Retina (tissue), 1 donor: ENCODE results near the gene TMEM213.
A peak's percentile ranks its signal among the peaks of the same experiment; 100 is the strongest.

Experiments
- DNase-seq: peaks from one replicate; pipeline ENCODE4 v3.0.0-alpha.2; 2016

Gene TMEM213

GRCh38 chr7:138878051-138878450, 80.3 kb downstream of the TMEM213 start:
- DNase-seq, result no peak

- DNase-seq, result no peak
These were observed 81.1 kb downstream of the TMEM213 start for GRCh38 chr7:138878856-138879255.

- DNase-seq, result no peak
These were observed 81.6 kb downstream of the TMEM213 start for GRCh38 chr7:138879356-138879755.

GRCh38 chr7:138880881-138881578, 83.2 kb downstream of the TMEM213 start:
- no peak for DNase-seq

GRCh38 chr7:138881579-138882188, 83.9 kb downstream of the TMEM213 start:
- no peak for DNase-seq

- no peak for DNase-seq
These were observed 84.5 kb downstream of the TMEM213 start for GRCh38 chr7:138882249-138882648.

GRCh38 chr7:138885383-138886147, 87.8 kb downstream of the TMEM213 start:
- DNase-seq, result no peak

GRCh38 chr7:138886501-138886917, 88.7 kb downstream of the TMEM213 start:
- peak; percentile 52 for DNase-seq

GRCh38 chr7:138887085-138887710, 89.4 kb downstream of the TMEM213 start:
- peak; percentile 11 for DNase-seq
